Right hindlimb (tissue), 1 donor: ENCODE results near the gene WDR18.

Experiments used
- DNase-seq: peaks from one replicate; pipeline ENCODE4 v3.0.0-alpha.2; 2018

Gene WDR18

GRCh38 chr19:964761-965694, 19.1 kb upstream of the WDR18 start:
- DNase-seq, result no peak

DNA sequence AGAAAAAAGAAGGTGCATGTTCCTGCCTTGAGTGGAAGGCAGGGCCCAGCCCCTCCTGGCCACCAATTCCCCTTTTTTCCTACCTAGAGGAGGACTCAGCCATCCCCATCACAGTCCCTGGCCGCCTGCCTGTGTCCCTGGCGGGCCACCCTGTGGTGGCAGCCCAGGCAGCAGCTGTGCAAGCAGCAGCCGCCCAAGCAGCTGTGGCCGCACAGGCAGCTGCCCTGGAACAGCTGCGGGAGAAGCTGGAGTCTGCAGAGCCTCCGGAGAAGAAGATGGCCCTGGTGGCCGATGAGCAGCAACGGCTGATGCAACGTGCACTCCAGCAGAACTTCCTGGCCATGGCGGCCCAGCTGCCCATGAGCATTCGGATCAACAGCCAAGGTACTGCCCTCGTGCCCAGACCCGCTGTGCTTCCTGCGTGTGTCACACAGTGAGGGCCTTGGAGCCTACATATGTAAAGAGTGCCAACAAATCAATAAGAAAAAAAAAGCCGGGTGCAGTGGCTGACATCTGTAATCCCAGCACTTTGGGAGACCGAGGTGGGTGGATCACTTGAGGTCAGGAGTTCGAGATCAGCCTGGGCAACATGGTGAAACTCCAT, 17.6 kb upstream of the WDR18 start:
- DNase-seq, result no peak

DNA sequence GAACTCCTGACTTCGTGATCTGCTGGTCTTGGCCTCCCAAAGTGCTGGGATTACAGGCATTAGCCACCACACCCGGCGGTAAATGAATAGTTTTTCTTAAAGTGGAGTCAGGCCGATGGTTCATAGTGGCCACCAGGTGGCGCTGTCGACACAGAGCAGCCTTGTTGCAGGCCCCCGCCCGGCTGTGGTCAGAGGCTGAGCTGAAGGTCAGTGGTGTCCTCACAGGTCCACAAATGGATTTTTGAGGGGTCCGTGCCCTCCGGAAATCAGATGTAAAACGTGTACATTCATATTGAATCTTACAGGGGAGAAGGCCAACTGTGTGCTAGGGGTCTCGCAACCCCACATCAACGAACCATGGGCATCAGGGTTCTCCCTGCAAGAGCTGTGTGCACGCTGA, 13.4 kb upstream of the WDR18 start:
- DNase-seq, result no peak

DNA sequence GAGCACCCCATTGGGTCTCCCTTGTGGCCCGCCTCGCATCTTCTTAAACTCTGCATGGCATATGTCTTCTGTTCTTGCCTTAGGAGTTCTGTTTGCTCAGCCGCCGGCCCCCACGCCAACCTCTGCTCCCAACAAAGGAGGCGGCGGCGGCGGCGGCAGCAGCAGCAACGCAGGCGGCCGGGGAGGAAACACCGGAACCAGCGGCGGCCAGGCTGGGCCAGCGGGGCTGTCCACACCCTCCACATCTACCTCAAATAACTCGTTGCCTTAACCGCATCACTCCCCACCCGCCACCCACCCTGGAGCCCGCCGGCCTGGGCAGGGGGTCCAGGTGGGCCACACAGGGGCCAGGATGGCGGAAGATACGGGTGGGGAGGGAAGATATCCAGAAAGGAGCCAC, 12.3 kb upstream of the WDR18 start:
- no peak for DNase-seq

GRCh38 chr19:972281-972680, 11.9 kb upstream of the WDR18 start:
- no peak for DNase-seq

DNA sequence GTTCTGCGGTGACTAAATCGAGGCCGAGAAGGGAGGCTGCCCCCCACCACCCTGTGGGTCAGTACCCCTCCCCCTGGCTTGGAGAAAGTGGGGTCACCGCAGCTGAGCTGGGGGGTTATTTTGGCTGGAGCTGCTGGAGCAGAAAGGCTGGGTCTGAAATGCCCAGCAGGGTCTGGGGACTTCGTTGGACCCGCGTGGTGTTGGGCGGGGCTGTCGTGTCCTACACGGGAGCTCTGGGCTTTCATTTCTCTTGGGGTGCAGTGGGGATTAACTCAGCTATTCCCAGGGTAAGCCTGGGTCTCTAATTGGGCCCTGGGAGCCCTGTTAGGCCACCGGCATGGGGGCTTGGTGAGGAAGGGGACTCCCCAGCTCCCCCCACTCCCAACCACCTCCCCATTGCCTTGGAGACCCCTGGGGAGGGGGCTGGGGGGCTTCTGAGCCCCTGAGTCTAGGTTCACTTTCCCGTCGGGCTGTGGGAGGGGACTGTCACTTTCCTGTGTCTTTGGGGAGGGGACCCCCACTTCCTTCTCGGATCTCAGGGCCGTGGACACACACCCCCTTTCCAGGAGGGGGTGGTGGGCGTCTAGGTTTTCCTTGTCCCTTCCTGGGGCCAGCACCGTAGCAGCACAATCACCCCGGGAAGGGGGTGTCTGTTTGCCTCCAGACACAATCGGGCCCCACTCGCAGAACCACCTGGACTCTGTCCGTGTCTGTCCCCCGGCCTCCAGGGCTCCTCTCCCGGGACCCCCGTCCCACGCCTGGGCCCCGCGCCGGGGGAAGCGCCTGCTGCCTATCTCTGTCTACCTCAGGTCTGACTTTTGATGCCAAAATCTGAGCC, 10.2 kb upstream of the WDR18 start:
- no peak for DNase-seq

GRCh38 chr19:974564-975257, 9.4 kb upstream of the WDR18 start:
- DNase-seq, result no peak

- no peak for DNase-seq
Observed at GRCh38 chr19:976476-976875, 7.7 kb upstream of the WDR18 start.

DNA sequence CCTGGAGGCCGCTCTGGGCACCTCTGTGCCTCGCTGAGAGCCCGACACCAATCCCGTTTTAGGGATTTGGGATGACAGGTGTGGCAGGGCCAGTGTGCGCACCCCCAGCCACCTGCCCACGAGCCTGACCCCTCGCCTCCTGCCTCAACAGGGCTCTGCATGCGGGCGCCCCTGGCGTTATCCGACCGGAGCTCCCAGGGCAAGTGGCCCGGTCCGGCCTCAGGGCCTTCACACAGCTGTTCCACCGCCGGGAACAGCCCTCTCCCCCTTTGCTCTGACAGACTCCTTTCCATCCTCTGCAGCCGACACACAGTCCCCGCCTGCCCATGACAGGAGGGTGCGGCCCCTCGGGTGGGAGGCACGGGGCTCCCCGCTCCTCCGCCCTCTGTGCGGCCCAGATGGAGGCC, 7.1 kb upstream of the WDR18 start:
- DNase-seq, result no peak

- DNase-seq, result no peak
Observed at GRCh38 chr19:979318-979741, 4.8 kb upstream of the WDR18 start.

GRCh38 chr19:980133-980998, 3.8 kb upstream of the WDR18 start:
- DNase-seq, result no peak

DNA sequence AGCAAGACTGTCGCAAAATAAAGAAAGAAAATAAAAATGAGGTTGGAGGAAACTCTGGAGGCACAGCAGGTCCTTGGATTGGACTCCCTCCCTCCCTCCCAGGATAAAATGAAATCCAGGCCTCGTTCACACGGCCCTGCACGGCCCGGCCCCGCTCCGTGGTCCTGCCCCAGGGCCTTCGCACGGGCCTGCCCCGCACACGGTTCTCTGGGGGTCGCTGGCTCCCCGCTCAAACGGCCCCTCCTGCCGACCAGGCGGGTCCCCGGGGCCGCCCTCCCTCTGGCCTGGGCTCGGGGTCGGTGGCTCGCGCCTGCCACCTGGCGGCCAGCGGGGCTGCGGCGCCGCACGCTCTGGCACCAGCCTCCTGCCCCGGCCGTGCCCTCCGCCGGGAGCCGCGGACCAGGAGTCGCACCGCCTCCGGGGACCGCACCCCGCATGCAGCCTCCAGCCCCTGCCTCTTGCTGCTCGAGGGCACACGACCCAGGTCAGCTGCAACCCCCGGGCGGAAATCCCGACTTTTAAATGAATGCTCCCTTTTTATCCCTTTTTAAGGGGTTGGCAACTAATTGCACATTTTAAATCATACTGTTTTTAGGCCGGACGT, 1.5 kb upstream of the WDR18 start:
- peak; percentile 81 for DNase-seq

DNA sequence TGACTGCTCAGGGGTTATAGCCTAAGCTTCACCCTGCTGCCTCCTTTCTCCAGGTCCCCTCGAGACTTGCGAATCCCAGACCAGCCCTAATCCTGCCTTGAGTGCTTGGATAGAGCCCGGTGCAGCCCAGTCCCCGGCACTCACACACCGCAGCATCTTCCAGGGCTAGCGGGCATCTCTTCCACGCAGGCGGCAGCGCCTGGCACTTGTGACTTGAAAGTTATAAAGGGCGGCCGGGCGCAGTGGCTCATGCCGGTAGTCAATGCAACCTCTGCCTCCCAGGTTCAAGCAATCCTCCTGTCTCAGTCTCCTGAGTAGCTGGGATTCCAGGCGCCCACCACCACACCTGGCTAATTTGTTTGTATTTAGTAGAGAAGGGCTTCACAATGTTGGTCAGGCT, 1.9 kb downstream of the WDR18 start:
- DNase-seq, result no peak

- no peak for DNase-seq
Observed at GRCh38 chr19:988081-988480, 3.9 kb downstream of the WDR18 start.

- DNase-seq, result no peak
Observed at GRCh38 chr19:988510-988909, 4.4 kb downstream of the WDR18 start.

DNA sequence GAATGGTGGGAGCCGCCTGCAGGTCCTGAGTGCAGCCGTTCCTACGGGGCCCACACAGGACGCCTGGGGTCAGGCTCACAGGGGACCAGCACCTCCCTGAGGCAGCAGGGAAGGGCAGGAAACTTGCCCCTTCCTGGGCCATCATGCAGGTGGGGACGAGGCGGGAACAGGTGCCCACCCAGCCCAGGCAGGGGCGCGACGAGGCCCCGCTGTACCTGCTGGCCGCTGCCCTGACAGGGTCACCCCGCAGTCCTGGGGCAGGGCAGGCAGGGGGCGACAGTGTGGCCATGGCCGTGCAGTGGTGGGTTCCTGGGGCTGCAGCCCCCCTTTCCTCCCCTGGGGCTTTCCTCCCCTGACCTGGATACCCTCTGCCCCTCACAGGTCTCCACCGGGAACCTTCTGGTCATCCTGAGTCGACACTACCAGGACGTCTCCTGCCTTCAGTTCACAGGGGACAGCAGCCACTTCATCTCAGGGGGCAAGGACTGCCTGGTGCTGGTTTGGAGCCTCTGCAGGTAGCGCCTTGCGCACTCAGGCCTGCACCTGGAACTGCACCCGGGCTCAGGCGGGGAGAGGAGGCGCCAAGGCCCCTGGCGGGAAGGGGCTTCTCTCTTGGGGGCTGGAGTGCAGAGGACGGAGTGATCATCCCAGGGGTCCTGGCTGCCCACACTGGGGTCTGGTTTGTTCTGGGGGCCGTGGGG, 5.4 kb downstream of the WDR18 start:
- no peak for DNase-seq

DNA sequence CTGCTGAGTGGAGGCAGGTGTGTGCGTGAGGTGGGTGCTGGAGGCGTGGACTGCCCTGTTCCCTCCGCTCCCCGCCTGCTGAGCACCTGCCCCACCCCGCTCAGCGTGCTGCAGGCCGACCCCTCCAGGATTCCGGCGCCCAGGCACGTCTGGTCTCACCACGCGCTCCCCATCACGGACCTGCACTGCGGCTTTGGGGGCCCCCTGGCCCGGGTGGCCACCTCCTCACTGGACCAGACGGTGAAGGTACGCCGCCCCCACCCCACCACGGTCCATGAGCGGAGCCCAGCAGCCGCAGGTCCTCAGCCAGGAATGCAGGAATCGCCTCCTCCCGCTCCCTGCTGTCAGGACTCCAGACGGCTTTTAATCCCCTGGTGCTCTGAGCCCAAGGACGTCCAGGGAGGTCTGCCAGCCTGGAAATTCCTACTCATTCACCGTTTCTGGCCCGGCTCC, 6.0 kb downstream of the WDR18 start:
- no peak for DNase-seq

DNA sequence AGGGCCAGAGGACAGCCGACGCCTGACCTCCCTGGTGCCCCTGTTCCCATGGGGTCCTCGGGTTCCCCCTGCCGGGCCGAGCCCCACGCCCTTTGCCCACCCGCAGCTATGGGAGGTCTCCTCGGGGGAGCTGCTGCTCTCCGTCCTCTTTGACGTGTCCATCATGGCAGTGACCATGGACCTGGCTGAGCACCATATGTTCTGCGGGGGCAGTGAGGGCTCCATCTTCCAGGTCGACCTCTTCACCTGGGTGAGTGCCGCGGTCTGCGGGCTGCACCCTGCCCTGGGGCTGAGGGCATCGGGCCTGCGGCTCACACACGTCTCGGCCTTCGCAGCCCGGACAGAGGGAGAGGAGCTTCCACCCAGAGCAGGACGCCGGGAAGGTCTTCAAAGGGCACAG, 6.6 kb downstream of the WDR18 start:
- DNase-seq, result no peak

- DNase-seq, result no peak
Observed at GRCh38 chr19:991174-991931, 7.2 kb downstream of the WDR18 start.
